Stimulated activated CD8-positive, alpha-beta memory T cell treated with anti-CD3 and anti-CD28 coated beads, Interleukin-12 subunit alpha, Interleukin-12 subunit beta, amount 100 ng/mL, for 4 hours (primary cell): ENCODE results near the gene RFTN1.
"Not testable (repeated sequence)": the region's sequence is repeated elsewhere in the genome, so short reads cannot be mapped to it uniquely, and the experiment has no call there.

ENCODE experiments used
- DNase-seq: peaks from one replicate; pipeline ENCODE4 v3.0.0-alpha.2; 2020; ENCODE audit warnings: low read depth

RFTN1 gene

GRCh38 chr3:16325850-16326249 is 187.6 kb downstream of the RFTN1 start:
- no peak for DNase-seq

- no peak for DNase-seq
Measured at GRCh38 chr3:16323737-16324136, 189.8 kb downstream of the RFTN1 start.

DNA sequence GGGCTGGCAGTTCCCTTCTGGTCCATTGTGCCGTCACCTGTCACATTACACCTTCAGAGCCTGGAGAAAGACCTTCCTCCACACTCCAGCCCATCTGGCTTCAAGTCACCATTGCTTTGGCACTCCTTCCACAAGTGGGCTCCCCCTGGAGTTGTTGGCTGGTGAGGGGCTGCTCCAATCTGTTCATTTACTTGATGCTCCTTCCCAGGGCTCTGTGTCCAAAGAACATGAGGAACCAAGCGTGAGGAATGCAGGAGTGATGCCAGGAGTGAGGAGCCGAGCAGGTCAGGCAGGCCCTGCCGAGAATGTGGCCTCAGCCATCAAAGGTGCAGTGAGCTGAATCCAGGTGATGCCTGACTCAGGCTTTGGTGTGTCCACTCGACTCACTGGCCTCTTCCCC is 191.3 kb downstream of the RFTN1 start:
- DNase-seq, result no peak

DNA sequence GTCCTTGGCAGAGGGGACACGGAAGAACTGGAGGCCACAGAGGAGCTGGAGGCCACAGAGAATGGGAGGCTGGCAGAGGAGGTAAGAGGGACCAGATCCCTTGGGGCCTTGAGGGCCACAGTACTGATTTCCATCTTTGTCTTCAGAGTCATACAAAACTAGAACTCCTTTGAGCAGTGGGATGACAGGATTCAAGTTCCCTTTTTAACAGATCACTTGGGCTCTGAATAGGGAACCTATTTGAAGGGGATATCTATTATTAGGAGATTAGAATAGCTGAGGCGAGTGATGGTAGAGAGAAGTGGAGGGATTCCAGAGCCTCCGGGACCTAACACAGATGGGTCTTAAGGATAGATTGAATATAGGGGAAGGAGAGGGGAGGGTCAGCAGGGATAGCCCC is 192.8 kb downstream of the RFTN1 start:
- DNase-seq, result no peak

- no peak for DNase-seq
Measured at GRCh38 chr3:16319723-16320122, 193.8 kb downstream of the RFTN1 start.

DNA sequence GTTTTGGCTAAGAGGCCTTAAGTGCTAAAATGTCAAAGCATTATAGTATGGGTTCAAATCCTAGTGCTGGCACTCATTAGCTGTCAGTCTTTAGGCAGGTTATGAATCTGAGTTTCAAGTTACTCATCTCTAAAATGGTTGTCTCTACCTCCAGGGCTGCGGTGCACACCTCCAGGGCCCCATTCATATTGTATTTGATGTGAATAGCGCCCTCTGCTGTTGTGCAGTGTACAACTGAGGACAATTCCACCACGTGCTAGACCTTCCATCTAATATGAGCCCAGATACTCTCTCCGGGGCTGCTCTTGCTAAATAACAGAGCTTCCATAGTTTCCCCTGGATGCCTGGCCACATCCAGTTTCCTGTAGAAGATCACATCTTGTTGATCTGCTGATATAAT is 194.2 kb downstream of the RFTN1 start:
- DNase-seq, result peak; percentile 53

DNA sequence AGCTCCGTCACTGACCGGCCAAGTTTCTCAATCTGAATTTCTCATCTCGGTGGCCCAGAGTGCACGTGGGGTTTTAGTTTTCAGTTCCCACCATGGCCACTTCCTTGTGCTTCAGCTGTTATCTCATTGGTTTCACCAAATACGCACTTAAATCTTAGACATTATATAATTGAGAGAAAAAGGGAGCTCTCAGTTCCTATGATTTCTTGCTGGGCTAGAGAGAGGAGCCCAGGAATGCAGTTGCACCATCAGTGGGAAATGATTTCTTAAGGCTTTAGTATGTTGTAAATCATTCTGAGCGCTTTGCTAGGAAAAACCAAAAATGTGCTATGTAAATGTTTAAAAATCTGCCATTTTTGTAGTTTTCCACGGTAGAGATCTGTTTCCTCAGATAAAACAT is 195.3 kb downstream of the RFTN1 start:
- no peak for DNase-seq

DNA sequence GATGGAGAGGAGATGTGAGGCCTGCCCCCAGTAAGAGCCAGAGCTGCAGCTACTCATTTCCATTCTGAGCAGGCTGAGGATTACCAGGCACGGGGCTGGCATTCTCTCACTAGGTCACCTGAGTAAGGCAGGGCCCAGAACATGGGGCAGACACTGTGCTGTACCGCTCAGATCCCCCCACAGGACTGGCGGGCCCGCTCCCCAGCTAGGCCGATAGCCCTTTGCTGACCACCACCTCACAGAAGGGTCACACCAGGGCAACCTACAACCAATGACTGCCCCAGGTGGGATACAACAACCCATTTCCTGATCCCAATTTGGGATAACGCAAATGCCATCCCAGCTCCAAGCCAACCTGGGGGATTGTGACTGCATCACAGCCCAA is 195.9 kb downstream of the RFTN1 start:
- DNase-seq, result no peak

DNA sequence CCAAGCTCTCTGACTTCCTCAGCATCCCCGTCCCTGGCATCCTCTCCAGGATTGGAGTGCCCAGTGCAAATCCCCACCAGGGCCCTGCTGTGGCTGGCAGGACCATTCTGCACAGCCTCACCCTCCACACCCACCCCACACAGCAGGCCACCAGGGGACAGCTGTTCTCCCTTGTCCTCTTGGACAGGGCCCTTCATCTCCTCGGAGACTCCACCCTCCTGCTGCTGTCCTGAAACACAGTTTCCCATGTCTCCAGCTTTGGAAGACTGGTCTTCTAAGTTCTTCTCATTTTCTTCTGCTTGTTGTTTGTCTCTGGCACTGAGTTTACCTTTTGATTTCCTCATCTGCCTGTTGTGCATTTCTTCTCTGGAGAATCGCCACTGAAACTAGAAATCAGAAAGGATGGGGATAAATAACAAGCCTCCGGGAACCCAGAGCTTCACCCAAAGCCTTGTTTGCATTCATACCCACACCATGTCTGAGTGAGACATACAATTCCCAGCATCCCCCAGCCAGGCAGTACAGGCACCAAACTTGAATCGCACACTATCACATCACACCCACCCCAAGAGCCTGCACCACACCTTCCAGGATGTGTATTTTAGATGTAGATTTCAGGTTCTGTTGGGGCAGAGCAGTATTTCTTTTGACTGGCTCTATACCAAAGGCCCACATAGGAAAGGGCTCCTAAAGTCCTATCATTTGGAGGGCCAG is 196.5 kb downstream of the RFTN1 start:
- DNase-seq, result no peak

- no peak for DNase-seq
Measured at GRCh38 chr3:16316396-16316795, 197.1 kb downstream of the RFTN1 start.

DNA sequence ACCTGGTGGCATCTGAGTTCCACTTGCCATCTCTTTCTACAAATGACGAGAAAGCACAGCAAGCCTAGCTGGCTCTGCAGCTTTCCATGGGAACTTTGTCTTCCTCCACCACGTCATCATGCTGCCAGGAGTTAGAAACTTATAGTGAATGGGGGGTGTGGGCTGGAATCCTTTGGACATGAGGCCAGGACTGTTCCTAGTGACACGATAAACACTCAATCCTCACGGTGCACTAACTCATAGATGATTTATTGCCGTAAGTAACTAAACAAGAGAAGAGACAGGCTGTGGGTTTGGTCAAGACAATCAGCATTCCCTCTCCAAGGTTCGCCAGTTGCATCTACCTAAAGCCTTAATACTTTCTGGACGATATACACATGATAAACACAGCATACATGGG is 197.9 kb downstream of the RFTN1 start:
- no peak for DNase-seq

- DNase-seq, result no peak
Measured at GRCh38 chr3:16313886-16314645, 199.4 kb downstream of the RFTN1 start.

GRCh38 chr3:16311960-16312451 is 201.5 kb downstream of the RFTN1 start:
- DNase-seq, result no peak

DNA sequence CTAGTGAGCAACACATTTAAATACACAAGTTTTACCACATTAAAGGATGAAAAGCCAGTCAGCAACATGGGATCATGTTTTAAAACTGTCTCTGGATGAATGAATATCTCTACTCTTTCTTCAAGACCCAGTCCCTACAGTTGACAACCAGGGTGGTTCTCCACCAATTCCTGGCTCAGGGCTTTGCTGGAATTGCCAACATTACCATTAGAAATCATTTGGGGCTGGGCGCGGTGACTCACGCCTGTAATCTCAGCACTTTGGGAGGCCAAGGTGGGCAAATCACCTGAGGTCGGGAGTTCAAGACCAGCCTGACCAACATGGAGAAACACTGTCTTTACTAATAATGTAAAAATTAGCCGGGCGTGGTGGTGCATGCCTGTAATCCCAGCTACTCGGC is 203.0 kb downstream of the RFTN1 start:
- not testable (repeated sequence) for DNase-seq

DNA sequence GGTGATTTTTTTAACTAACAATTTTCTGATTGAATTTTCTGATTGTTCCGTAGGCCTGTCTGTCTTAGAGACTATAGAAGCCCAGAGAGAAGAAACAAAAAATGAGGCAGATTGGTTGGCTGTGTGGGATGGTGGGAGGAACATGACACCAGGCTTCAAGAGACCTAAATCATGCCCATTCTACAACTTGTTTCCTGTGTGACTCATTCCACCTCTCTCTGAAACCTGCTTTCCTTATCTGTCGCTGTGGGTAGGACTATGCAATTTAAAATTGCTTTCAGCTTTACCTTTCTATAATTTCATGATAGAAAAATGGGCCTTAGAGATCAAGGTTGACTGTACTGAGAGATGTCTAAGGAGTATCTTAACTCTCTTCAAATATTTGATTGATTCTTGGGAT is 203.9 kb downstream of the RFTN1 start:
- DNase-seq, result no peak

DNA sequence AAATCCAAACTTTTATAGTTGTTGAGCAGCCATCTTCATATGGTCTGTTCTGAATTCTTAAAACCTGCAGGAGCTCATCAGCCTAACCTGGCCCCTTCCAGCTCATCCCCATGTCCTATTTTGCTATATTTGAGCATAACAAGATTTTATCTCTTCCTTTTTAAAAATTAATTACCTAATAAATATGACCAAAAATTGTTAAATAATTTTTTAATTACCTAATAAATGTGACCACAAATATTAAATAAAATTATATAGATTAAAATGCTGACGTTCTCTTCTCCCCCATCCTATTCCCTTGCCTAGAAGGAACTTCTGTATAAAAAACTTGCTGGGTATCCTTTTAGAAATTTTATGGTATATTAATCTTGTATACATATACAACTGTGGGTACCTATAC is 204.8 kb downstream of the RFTN1 start:
- no peak for DNase-seq

- no peak for DNase-seq
Measured at GRCh38 chr3:16307832-16308531, 205.5 kb downstream of the RFTN1 start.

DNA sequence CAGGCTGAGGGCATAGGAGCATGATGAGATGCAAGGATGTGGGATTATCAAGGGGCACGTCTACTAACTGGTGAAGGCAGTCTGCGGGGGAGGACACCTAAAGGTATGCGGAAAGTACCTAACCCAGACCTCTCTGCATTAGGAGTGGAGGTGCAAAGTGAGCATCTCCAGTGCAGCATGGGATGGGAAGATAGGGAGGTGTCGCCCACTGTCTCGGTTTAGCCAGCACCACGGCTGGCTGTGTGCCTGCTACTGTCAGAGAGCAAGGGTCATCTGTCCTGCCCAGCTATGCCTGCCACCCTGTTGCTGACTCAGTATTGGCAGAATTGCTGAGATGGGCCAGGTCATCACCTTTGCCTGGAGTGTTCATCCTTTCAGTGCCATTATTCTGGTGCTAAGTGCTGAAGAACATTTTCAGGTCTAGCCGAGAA is 208.4 kb downstream of the RFTN1 start:
- no peak for DNase-seq

DNA sequence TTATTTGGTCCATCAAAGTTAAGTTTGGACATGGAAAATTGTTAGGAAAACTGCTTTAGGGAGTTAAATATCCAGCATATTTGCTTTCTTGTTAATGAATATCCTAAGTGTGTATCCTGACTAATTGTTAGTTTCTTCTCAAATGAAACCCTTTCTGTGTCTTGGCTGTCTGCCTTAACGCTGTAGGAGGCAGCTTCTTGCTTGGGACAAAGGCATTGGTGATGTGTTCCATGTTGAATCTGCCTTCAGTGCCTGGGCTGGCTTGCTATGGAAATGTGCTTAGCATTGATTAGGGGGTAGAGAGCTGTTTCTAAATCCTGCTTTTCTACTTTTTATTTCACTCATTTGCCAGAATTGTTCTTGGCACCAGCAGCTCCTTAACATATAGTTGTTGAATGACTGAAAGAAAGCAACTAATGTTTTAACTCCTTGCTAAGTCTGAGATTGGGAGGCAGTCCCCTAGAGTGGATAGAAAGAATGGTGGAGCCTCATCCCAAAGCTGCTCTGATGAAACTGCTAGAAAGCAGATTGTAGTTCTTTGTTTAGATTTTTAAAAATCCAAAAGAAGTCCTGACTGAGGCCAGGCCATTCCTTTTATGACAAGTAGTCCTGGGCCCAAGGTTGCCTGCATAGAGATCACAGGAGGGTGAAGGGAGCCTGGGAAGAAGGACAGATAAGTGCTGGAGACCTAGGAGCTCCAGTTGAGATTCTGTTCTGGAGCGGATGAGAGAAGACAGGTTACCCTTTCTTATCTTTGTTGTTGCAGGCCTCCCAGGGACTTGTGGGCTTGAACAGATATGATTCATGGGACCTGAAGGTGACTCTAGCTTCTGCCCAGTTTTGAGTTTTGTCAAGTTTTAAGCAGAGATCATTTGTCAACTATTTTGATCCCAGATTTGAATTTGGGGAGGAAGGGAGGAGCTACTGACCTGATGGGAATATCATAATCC is 209.2 kb downstream of the RFTN1 start:
- no peak for DNase-seq

DNA sequence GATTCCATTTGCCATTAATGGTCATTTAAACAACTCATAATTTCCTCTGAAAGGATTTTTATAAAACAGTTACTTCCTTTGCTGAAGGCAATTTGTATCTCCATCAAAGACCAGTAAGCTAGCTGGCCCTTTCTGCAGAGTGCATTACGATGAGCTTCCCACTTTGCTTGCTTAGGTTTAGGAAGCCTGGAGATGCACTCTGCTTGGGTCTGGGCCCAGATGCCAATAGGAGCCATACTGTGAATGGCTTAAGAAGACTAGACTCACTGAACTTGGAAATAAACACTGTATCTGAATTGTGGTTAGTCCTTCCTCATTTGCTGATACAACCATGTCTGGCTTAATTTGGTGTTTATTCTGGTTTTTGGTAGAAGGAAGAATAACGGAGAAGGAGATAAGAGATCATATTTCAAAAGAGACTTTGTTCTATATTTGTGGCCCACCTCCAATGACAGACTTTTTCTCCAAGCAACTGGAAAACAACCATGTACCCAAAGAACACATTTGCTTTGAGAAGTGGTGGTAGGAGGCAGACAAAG is 210.4 kb downstream of the RFTN1 start:
- no peak for DNase-seq

DNA sequence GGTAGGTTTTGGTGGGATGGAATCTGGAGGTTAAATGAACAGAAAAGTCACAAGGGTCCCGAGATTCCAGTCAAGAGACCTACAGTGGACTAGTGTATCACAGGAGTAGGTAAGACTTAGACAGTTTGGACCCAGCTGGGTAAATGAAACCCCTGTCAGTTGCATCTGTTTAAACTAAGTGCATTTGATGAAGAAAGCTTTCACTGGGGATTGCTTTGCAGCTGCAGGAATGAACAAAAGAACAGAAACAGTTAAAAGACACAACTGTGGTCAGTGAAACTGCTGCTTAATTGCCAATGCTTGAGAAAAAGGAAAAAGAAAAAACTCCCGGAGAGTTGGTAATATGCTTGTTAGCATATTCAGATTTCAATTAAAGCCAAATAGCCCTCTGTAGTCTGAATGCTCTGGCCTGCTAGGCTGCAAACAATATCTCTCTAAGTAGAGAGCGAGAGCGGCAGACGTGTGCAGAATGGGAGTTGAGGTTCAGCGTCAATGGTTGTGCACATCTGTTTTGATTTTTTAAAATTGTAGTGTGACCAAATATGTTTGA is 211.3 kb downstream of the RFTN1 start:
- DNase-seq, result no peak
